Right lung (tissue), 5 donors: ENCODE data around the gene HIBCH. TPM values are rescaled to one million over a fixed set of nuclear protein-coding genes. Genes with fewer than 3 reads are reported as not detected.
"Not testable (repeated sequence)": the region's sequence is repeated elsewhere in the genome, so short reads cannot be mapped to it uniquely, and the experiment has no call there.

Experiments
- DNase-seq, 2 donors: peaks; one replicate each; pipeline ENCODE4 v3.0.0-alpha.2; 2013
- polyA plus RNA-seq, 5 donors: library from polyadenylated mRNA; unstranded; fragments of 120-200 nt; gene quantifications; one replicate each; pipeline versions ENCODE4 v1.2.1 to v1.2.3, GENCODE V29; 2013; ENCODE audit warnings: inconsistent platforms in 1 of 5, low replicate concordance in 1 of 5; ENCODE audit not compliant: insufficient read length in 5 of 5, insufficient read depth in 1 of 5

HIBCH gene
- polyA plus RNA-seq, 5 donors: 50.4 to 89.4 (median 75.7) TPM

GRCh38 chr2:190344276-190344827, 24.7 kb upstream of the HIBCH start:
- DNase-seq: peak; percentile 39 to 43

- peak; percentile 63 to 70 for DNase-seq
Observed at GRCh38 chr2:190343536-190344275, 24.1 kb upstream of the HIBCH start, which contains the start of gene INPP1. INPP1 (plus strand) TSS chr2:190343589; CDS start chr2:190360103, 16,514 bp downstream.

GRCh38 chr2:190343089-190343535, 23.5 kb upstream of the HIBCH start:
- no peak for DNase-seq

GRCh38 chr2:190342611-190343010, 23.0 kb upstream of the HIBCH start:
- no peak for DNase-seq

- no peak for DNase-seq
Observed at GRCh38 chr2:190340369-190340768, 20.7 kb upstream of the HIBCH start.

- no peak for DNase-seq
Observed at GRCh38 chr2:190339394-190339793, 19.8 kb upstream of the HIBCH start.

GRCh38 chr2:190338453-190338852, 18.8 kb upstream of the HIBCH start:
- DNase-seq: no peak

GRCh38 chr2:190336420-190336819, 16.8 kb upstream of the HIBCH start:
- DNase-seq: no peak

GRCh38 chr2:190335584-190335983, 16.0 kb upstream of the HIBCH start:
- DNase-seq: not testable (repeated sequence)

GRCh38 chr2:190335225-190335559, 15.6 kb upstream of the HIBCH start:
- DNase-seq: no peak

GRCh38 chr2:190334479-190335224, 15.0 kb upstream of the HIBCH start:
- DNase-seq: no peak

GRCh38 chr2:190333928-190334327, 14.3 kb upstream of the HIBCH start:
- no peak for DNase-seq

GRCh38 chr2:190333395-190333794, 13.8 kb upstream of the HIBCH start:
- no peak for DNase-seq

GRCh38 chr2:190328573-190329147, 9.0 kb upstream of the HIBCH start:
- DNase-seq: no peak

- no peak for DNase-seq
Observed at GRCh38 chr2:190327867-190328572, 8.4 kb upstream of the HIBCH start.

- DNase-seq: no peak
Observed at GRCh38 chr2:190325588-190325987, 6.0 kb upstream of the HIBCH start.

GRCh38 chr2:190323406-190323805, 3.8 kb upstream of the HIBCH start:
- DNase-seq: no peak

GRCh38 chr2:190320696-190321095, 1.1 kb upstream of the HIBCH start:
- DNase-seq: no peak

- DNase-seq: peak; percentile 20 to 38
Observed at GRCh38 chr2:190318931-190319554, 583 bp downstream of the HIBCH start.

- DNase-seq: no peak
Observed at GRCh38 chr2:190318514-190318913, 1.1 kb downstream of the HIBCH start.

- DNase-seq: no peak
Observed at GRCh38 chr2:190315273-190315672, 4.4 kb downstream of the HIBCH start.
